Glutamatergic neuron (in vitro differentiated cells): Measurements from ENCODE around the gene PAPPA. TPM values are rescaled to one million over a fixed set of nuclear protein-coding genes. Genes with fewer than 3 reads are reported as not detected.

ENCODE experiments used
- DNase-seq: peaks from one replicate; pipeline ENCODE4 v3.0.0; 2022
- H3K27ac Mint-ChIP-seq: one replicate; pipeline ENCODE4 v1.8.0; 2020; ENCODE audit warnings: mild to moderate bottlenecking, mixed read lengths, inconsistent platforms; ENCODE audit not compliant: unreplicated experiment
- H3K27me3 Mint-ChIP-seq: one replicate; pipeline ENCODE4 v1.8.0; 2020; ENCODE audit warnings: mild to moderate bottlenecking, moderate library complexity, mixed read lengths, inconsistent platforms; ENCODE audit not compliant: unreplicated experiment
- H3K36me3 Mint-ChIP-seq: one replicate; pipeline ENCODE4 v1.8.0; 2020; ENCODE audit warnings: mild to moderate bottlenecking, mixed read lengths, inconsistent platforms; ENCODE audit not compliant: unreplicated experiment
- H3K4me1 Mint-ChIP-seq: one replicate; pipeline ENCODE4 v1.8.0; 2020; ENCODE audit warnings: mild to moderate bottlenecking, low read depth, mixed read lengths, inconsistent platforms; ENCODE audit not compliant: unreplicated experiment
- H3K4me3 Mint-ChIP-seq: one replicate; pipeline ENCODE4 v1.8.0; 2020; ENCODE audit warnings: mild to moderate bottlenecking, mixed read lengths, inconsistent platforms; ENCODE audit not compliant: unreplicated experiment
- H3K9me3 Mint-ChIP-seq: one replicate; pipeline ENCODE4 v1.8.0; 2020; ENCODE audit warnings: mild to moderate bottlenecking, moderate library complexity, mixed read lengths, inconsistent platforms; ENCODE audit not compliant: unreplicated experiment
- total RNA-seq: library from RNA; stranded (reverse); fragmentation: NEBNext Ultra II Directional; extraction: Animal tissue kit (Norgen Biotek cat#: 25700); gene quantifications from one replicate; pipeline ENCODE4 v1.2.1, GENCODE V29; 2021; ENCODE audit not compliant: unreplicated experiment
- TF ChIP-seq, protein P1 (sequence below): fragments of 200-600 bp; sonication (generic); IDR thresholded peaks from one replicate; pipeline ENCODE4 v1.5.0; 2021; ENCODE audit not compliant: partially characterized antibody, unreplicated experiment

PAPPA gene
- total RNA-seq, 1 donor from 2014 or later, result 10.5 TPM

DNA sequence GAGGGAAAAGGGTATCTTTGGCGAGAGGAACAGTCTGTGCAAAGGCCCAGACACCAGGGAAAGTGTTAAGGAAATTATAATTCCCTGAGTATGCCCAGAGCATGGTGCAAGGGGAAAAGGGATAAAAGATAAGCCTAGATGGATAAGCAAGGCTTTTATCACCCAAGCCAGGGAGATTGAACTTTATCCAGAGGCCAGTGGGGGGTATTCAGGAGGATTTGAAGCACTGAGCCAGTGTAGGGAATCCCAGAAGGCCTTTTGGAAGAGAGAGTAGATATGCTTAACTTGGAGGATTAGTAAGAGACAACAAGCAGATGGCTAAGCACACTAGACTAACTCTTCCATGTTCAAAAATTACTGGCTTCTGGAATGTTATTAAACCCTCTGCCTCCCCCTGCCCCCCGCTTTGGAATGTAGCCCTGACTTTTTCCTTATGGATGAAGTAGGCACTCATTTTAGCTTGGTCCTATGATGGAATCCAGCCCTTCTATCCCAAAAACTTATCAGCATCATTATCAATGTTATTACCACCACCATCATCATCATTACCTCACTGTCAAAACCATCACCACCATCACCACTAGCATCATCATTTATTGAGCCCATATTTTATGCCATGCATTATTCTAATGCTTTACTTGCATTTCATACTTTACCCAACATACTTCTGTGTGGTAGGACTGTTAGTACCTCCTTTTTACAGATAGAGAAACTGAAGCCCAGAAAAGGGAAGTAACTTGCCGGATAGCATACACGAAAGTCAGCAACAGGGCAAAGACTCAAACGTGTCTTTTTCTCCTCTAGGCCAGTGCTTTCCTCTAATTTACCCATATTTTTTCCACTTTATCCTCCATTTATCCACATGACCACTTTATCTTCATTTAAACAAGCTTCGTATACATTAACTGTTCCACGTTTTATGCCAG, 237.0 kb downstream of the PAPPA start:
- Mint-ChIP-seq H3K36me3 (no peaks in the 10 kb centered on the region), H3K4me1 (peaks cover 14% of the 10 kb centered on the region), H3K4me3 (no peak overlapping the region), H3K27me3 (peaks cover 11% of the 10 kb centered on the region), H3K27ac (no peak overlapping the region), H3K9me3 (peaks cover 15% of the 10 kb centered on the region)
- TF ChIP-seq, protein P1, sequence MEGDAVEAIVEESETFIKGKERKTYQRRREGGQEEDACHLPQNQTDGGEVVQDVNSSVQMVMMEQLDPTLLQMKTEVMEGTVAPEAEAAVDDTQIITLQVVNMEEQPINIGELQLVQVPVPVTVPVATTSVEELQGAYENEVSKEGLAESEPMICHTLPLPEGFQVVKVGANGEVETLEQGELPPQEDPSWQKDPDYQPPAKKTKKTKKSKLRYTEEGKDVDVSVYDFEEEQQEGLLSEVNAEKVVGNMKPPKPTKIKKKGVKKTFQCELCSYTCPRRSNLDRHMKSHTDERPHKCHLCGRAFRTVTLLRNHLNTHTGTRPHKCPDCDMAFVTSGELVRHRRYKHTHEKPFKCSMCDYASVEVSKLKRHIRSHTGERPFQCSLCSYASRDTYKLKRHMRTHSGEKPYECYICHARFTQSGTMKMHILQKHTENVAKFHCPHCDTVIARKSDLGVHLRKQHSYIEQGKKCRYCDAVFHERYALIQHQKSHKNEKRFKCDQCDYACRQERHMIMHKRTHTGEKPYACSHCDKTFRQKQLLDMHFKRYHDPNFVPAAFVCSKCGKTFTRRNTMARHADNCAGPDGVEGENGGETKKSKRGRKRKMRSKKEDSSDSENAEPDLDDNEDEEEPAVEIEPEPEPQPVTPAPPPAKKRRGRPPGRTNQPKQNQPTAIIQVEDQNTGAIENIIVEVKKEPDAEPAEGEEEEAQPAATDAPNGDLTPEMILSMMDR, result no peak
- DNase-seq, result no peak

DNA sequence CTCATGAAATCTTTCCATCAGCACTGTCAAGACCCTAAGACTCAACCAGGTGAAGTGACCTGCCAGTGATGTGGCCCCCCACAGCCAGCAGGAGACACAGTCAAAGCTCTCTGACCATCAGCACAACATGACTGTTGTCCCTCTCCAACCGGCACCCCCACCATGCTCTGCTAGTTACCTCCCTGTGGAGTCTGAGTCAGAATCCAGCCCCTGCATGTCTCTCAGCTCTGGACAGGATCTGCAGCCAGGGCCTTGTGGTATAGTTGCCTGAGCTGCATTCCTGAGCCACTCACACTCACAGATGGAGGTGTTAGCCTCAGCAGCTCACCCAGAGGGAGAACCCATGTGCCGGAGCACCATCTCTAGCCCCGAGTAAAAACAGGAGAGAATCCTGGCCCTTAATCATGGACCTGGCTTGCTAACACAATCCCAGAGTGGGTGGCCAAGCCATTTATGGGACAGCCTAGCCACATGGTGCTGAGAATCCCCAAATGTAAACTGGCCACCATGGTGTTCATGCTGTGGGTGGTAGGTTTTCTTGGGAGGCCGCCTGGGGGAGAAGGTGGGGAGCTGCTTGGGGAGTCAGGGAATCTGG, 237.8 kb downstream of the PAPPA start:
- H3K4me3 Mint-ChIP-seq, result no peak overlapping the region
- peaks cover 16% of the 10 kb centered on the region for H3K9me3 Mint-ChIP-seq
- peaks cover 19% of the 10 kb centered on the region for H3K4me1 Mint-ChIP-seq
- no peak overlapping the region for H3K27ac Mint-ChIP-seq
- TF ChIP-seq, protein P1, result no peak
- peaks cover 13% of the 10 kb centered on the region for H3K27me3 Mint-ChIP-seq
- no peaks in the 10 kb centered on the region for H3K36me3 Mint-ChIP-seq
- DNase-seq, result no peak

GRCh38 chr9:116393198-116393597, 239.6 kb downstream of the PAPPA start:
- H3K9me3 Mint-ChIP-seq, result peaks cover 12% of the 10 kb centered on the region
- H3K27ac Mint-ChIP-seq, result no peak overlapping the region
- peaks cover 21% of the 10 kb centered on the region for H3K4me1 Mint-ChIP-seq
- DNase-seq, result no peak
- H3K27me3 Mint-ChIP-seq, result peaks cover 13% of the 10 kb centered on the region
- TF ChIP-seq, protein P1, result no peak
- no peaks in the 10 kb centered on the region for H3K36me3 Mint-ChIP-seq
- H3K4me3 Mint-ChIP-seq, result no peak overlapping the region

GRCh38 chr9:116394070-116394469, 240.5 kb downstream of the PAPPA start:
- H3K27ac Mint-ChIP-seq, result peak overlapping the region; percentile 73
- H3K36me3 Mint-ChIP-seq, result no peaks in the 10 kb centered on the region
- DNase-seq, result no peak
- H3K9me3 Mint-ChIP-seq, result peaks cover 12% of the 10 kb centered on the region
- H3K27me3 Mint-ChIP-seq, result peaks cover 13% of the 10 kb centered on the region
- peak overlapping the region; percentile 25 for H3K4me3 Mint-ChIP-seq
- peaks cover 21% of the 10 kb centered on the region for H3K4me1 Mint-ChIP-seq
- TF ChIP-seq, protein P1, result no peak
